HG03469 (cell line): ENCODE measurements around the gene KLHL18.
"Not testable (repeated sequence)": the region's sequence is repeated elsewhere in the genome, so short reads cannot be mapped to it uniquely, and the experiment has no call there.

Experiments used
- ATAC-seq: cut with Tn5 transposase; IDR thresholded peaks from one replicate; pipeline ENCODE4 v1.9.1; 2021; ENCODE audit warnings: mild to moderate bottlenecking, moderate library complexity, moderate number of reproducible peaks; ENCODE audit not compliant: unreplicated experiment

KLHL18 gene

DNA sequence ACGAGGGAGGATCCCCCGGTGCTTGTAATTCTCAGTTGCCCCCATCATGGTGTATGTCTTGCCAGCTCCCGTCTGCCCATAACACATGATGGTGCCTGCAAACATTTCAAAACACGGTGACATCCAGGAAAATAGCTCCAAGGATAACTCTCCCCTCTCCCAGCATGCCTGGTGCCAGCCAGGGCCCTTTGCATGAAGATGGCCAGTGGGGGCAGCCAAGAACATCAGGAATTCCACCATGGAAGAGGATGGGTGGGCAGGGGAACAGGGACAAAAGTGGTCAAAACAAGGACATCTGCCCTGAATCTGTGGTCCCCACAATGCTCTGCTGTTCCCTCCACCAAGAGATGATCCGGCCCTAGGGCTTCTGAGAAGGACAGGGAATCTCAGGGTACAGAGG is 9.2 kb upstream of the KLHL18 start:
- ATAC-seq = no peak

DNA sequence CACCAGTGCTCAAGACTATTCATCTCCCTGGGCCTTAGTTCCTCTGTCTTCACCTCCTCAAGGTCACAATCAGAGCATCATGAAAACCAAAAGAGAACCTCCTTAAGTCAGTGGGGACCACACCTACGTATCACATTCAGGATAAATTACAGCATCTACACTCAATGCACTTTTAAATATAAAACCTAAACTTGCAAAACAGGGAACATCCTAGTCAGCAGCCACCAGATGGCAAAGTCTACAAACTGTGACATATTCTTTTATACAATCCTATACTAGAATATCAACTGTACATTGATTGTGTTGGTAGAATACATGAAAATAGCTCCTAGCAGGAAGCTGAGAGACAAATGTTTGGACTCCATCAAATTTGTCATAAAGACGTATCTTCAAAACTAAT is 8.1 kb upstream of the KLHL18 start:
- ATAC-seq = no peak

GRCh38 chr3:47276558-47276957 is 6.2 kb upstream of the KLHL18 start:
- no peak for ATAC-seq

DNA sequence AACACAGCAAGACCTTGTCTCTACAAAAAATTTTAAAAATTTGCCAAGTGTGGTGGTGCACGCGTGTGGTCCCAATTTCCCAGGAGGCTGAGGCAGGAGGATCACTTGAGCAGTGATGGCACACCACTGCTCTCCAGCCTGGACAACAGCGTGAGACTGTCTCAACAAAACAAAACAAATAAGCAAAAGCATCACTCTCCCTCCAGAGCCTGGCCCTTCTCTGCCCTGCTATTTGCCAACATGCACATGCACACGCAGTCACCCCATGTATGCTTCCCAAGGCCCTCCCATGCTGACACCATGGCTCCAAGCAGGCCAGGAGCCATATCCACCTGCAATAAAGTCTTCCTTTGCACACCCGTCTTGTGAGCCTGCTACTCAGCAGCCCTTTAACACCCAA is 2.2 kb upstream of the KLHL18 start:
- ATAC-seq = no peak

- no peak for ATAC-seq
Observed at GRCh38 chr3:47283193-47283537, 421 bp downstream of the KLHL18 start.

- ATAC-seq = no peak
Observed at GRCh38 chr3:47283591-47284364, 1.0 kb downstream of the KLHL18 start.

- no peak for ATAC-seq
Observed at GRCh38 chr3:47288966-47289910, 6.5 kb downstream of the KLHL18 start.

- no peak for ATAC-seq
Observed at GRCh38 chr3:47291158-47291753, 8.5 kb downstream of the KLHL18 start.

DNA sequence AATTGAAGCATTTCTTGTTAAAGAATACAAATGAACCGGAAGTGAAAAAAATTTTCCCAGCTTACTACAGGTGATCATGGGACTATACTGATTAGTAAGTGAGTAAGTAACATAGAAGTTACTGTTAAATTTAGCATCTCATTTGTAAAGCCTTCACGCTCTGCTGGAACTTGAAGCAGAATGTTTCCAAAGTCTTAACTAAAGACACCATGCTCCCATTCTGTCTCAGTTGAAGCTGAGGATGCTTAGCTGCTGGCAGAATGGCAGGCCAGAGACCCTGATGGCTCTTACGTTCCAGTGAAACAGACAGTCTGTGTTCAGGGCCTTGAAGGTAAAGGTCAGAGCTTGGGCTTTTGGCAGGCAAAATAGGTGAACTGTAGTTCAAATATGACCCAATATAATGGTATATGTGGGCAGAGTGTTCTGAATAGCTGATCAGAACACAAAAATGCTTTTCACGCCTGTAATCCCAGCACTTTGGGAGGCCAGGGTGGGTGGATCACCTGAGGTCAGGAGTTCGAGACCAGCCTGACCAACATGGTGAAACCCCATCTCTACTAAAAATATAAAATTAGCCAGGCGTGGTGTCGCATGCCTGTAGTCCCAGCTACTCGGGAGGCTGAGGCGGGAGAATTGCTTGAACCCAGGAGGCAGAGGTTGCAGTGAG is 9.1 kb downstream of the KLHL18 start:
- not testable (repeated sequence) for ATAC-seq

DNA sequence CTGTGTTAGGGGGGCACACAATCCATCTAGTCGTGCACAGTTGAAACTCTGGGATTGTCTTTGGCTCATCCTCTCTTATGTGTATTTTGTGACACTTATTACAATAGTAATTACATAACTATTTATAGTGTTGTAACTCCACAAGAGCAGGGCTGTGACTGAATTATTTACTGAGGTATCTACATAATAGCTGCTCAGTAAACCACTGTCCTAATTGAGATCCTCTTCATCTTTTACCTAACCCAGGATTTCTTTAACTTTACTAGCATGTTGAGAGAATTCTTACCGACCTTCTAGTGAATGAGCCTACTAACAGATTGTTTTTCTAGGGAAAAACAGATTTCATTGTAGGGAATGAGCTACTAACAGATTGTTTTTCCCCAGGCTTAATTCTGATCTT is 11.1 kb downstream of the KLHL18 start:
- ATAC-seq = no peak

GRCh38 chr3:47294392-47294791 is 11.6 kb downstream of the KLHL18 start:
- ATAC-seq = no peak

- no peak for ATAC-seq
Observed at GRCh38 chr3:47295322-47295721, 12.6 kb downstream of the KLHL18 start.

DNA sequence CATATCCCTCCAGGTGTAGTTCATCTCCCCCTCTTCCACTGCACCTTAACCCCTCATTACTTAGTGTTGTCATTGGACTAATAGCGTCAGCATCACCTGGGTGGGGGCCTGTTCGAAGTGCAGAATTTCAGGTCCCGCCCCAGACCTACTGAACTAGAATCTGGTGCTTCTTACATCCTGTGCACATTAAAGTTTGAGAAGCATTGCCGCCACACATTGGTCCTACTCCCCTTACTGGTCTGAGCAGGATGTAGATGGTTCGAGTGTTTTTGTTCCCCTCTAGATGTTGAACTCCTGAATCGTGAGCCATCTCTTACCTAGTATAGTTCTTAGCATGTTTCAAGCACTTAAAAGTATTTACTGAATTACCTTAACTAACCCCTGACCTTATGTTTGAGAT is 13.2 kb downstream of the KLHL18 start:
- no peak for ATAC-seq

- ATAC-seq = no peak
Observed at GRCh38 chr3:47296562-47297302, 14.0 kb downstream of the KLHL18 start.

- no peak for ATAC-seq
Observed at GRCh38 chr3:47298439-47298838, 15.7 kb downstream of the KLHL18 start.

GRCh38 chr3:47299381-47300318 is 16.9 kb downstream of the KLHL18 start:
- ATAC-seq = no peak

GRCh38 chr3:47301456-47301855 is 18.7 kb downstream of the KLHL18 start:
- no peak for ATAC-seq

- ATAC-seq = no peak
Observed at GRCh38 chr3:47306022-47306421, 23.3 kb downstream of the KLHL18 start.

DNA sequence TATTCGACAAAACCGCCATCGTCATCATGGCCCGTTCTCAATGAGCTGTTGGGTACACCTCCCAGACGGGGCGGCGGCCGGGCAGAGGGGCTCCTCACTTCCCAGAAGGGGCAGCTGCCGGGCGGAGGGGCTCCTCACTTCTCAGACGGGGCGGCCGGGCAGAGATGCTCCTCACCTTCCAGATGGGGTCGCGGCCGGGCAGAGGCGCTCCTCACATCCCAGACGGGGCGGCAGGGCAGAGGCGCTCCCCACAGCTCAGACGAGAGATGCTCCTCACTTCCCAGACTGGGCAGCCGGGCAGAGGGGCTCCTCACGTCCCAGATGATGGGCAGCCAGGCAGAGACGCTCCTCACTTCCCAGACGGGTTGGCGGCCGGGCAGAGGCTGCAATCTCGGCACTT is 26.5 kb downstream of the KLHL18 start:
- not testable (repeated sequence) for ATAC-seq
